HepG2 (cell line): Measurements from ENCODE around the gene NUTF2. TPM values are rescaled to one million over a fixed set of nuclear protein-coding genes. Genes with fewer than 3 reads are reported as not detected.

Experiments used
- ATF1 ChIP-seq: IDR thresholded peaks from 2 replicates; pipeline ENCODE4 v1.6.1; 2016; ENCODE audit warnings: mild to moderate bottlenecking, control low read depth
- DMTF1 ChIP-seq: sonication (generic); formaldehyde crosslinking; IDR thresholded peaks from 2 replicates; pipeline ENCODE4 v1.4.0; 2020; ENCODE audit warnings: mild to moderate bottlenecking, missing genetic modification reagents
- HDAC6 ChIP-seq: fragments of 200-600 bp; sonication (generic); IDR thresholded peaks from 2 replicates; pipeline ENCODE4 v1.7.0; 2017; ENCODE audit warnings: mild to moderate bottlenecking, antibody characterized with exemption, low read length, low read depth
- IKZF4 ChIP-seq: sonication (generic); formaldehyde crosslinking; IDR thresholded peaks from 2 replicates; pipeline ENCODE4 v1.5.1; 2020; ENCODE audit warnings: borderline replicate concordance, mild to moderate bottlenecking, low read depth, missing genetic modification reagents; ENCODE audit errors: not compliant biosample characterization
- MED1 ChIP-seq: sonication (generic); formaldehyde crosslinking; IDR thresholded peaks from 2 replicates; pipeline ENCODE4 v1.4.0; 2020; ENCODE audit warnings: missing genetic modification reagents
- MXD4 ChIP-seq: IDR thresholded peaks from 2 replicates; pipeline ENCODE4 v1.6.1; 2016; ENCODE audit warnings: mild to moderate bottlenecking, missing biosample characterization, missing genetic modification reagents
- NFYB ChIP-seq: sonication (generic); formaldehyde crosslinking; IDR thresholded peaks from 2 replicates; pipeline ENCODE4 v1.4.0; 2020; ENCODE audit warnings: missing genetic modification reagents
- SMAD1 ChIP-seq: sonication (generic); formaldehyde crosslinking; IDR thresholded peaks from 2 replicates; pipeline ENCODE4 v1.4.0; 2020; ENCODE audit warnings: missing genetic modification reagents, low read depth, mild to moderate bottlenecking, borderline replicate concordance
- SP2 ChIP-seq: sonication (generic); formaldehyde crosslinking; IDR thresholded peaks from 2 replicates; pipeline ENCODE4 v1.5.1; 2020; ENCODE audit warnings: mild to moderate bottlenecking, missing genetic modification reagents
- ZBTB39 ChIP-seq: sonication (generic); formaldehyde crosslinking; IDR thresholded peaks from 2 replicates; pipeline ENCODE4 v1.5.0; 2020; ENCODE audit warnings: missing genetic modification reagents
- ZNF567 ChIP-seq: sonication (generic); formaldehyde crosslinking; IDR thresholded peaks from 2 replicates; pipeline ENCODE4 v1.8.1; 2023; ENCODE audit warnings: mild to moderate bottlenecking, missing genetic modification reagents, borderline replicate concordance
- ZNF687 ChIP-seq: sonication (generic); formaldehyde crosslinking; IDR thresholded peaks from 2 replicates; pipeline ENCODE4 v1.5.1; 2020; ENCODE audit warnings: mild to moderate bottlenecking, missing genetic modification reagents, moderate library complexity
- polyA plus RNA-seq, 8 experiments: library from polyadenylated mRNA; depleted of rRNA in 3 of 8; stranded (reverse) in 7 of 8; unstranded in 1 of 8; fragments of >200 nt; fragmentation: Illumina TruSeq in 4 of 8; extraction: Trizol in 4 of 8; gene quantifications; 2 replicates each; pipeline versions ENCODE4 v1.2.1 to v1.2.3, GENCODE V29; 2011 to 2016; ENCODE audit warnings: low read depth in 4 of 8, missing spikeins in 1 of 8, mixed read lengths in 1 of 8; ENCODE audit not compliant: insufficient read depth in 1 of 8
- total RNA-seq, 5 experiments: library from RNA; depleted of rRNA; stranded (reverse); fragments of >200 nt; fragmentation: Illumina TruSeq; extraction: Trizol; gene quantifications; 2 replicates each; pipeline ENCODE4 v1.2.3, GENCODE V29; 2016; ENCODE audit warnings: low read depth in 1 of 5
- TF ChIP-seq, protein P1 (sequence below): sonication (generic); formaldehyde crosslinking; conservative IDR thresholded peaks from 2 replicates; pipeline ENCODE4 v1.4.0; 2020; ENCODE audit warnings: missing genetic modification reagents
- TF ChIP-seq, protein P2 (sequence below): fragments of 450-650 bp; IDR thresholded peaks from 2 replicates; pipeline ENCODE4 v1.6.1; 2017

The NUTF2 gene
- total and polyA plus RNA-seq, 2 of the 13 experiments (the other 11 are each of a cell fraction or from before 2014, with no cell fraction given), result 168 to 214 TPM

DNA sequence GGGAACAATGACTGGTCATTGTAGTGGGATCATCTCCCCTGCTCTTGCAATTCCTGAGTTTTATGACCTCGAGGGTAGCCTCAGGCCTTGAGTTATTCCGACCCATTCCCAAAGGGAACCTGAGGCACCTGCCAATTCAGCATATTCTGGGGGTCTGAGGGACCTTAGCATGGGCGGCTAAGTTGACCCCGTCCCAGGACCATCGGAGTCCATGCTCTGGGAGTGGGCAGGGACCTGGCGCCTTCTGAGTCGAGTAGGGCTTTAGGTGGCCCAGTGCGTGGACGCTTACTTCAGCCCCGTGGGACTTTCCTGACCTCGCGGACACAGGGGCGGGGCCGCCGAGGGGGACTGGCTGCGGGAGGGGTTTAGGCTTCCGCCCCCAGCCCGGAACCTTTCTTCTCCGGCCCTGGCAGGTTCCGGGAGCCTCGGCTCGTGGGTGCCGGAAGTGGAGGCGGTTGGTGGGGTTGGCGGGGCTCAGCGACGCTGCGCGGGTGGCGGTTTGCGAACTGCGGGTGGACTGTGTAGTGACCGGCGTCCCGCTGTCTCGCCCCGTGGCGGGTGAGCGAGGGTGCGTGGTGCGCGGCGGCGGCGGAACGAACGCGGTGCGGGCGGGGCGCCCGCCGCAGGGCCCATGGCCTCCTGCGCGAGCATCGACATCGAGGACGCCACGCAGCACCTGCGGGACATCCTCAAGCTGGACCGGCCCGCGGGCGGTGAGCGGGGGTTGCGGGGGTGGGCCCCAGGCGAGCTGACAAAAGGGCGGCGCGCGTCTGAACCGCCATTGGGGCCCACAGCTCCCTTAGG lies 26.1 kb downstream of the NUTF2 start, which contains the start of gene EDC4 (continued):
- peak; percentile 97 for TF ChIP-seq ZNF687 (CRISPR knock-in tag)
- TF ChIP-seq MED1 (CRISPR knock-in tag), result peak; percentile 78; the same call in 1 of the 2 replicates
- TF ChIP-seq, protein P1, sequence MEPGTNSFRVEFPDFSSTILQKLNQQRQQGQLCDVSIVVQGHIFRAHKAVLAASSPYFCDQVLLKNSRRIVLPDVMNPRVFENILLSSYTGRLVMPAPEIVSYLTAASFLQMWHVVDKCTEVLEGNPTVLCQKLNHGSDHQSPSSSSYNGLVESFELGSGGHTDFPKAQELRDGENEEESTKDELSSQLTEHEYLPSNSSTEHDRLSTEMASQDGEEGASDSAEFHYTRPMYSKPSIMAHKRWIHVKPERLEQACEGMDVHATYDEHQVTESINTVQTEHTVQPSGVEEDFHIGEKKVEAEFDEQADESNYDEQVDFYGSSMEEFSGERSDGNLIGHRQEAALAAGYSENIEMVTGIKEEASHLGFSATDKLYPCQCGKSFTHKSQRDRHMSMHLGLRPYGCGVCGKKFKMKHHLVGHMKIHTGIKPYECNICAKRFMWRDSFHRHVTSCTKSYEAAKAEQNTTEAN (CRISPR knock-in tag), result peak; percentile 77
- TF ChIP-seq IKZF4 (CRISPR knock-in tag), result peak; percentile 76
- TF ChIP-seq, protein P2, sequence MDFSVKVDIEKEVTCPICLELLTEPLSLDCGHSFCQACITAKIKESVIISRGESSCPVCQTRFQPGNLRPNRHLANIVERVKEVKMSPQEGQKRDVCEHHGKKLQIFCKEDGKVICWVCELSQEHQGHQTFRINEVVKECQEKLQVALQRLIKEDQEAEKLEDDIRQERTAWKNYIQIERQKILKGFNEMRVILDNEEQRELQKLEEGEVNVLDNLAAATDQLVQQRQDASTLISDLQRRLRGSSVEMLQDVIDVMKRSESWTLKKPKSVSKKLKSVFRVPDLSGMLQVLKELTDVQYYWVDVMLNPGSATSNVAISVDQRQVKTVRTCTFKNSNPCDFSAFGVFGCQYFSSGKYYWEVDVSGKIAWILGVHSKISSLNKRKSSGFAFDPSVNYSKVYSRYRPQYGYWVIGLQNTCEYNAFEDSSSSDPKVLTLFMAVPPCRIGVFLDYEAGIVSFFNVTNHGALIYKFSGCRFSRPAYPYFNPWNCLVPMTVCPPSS, result no peak
- peak; percentile 83; the same call in 1 of the 2 replicates for TF ChIP-seq ZBTB39 (CRISPR knock-in tag)
- TF ChIP-seq NFYB, result no peak
- 0 out of 2 replicates have a peak, but pooled peaks have one; percentile 73 for TF ChIP-seq DMTF1 (CRISPR knock-in tag)
- TF ChIP-seq ATF1, result no peak
- TF ChIP-seq HDAC6, result no peak
- TF ChIP-seq MXD4 (CRISPR knock-in tag), result peak; percentile 69; the same call in 1 of the 2 replicates
- peak; percentile 93; the same call in 1 of the 2 replicates for TF ChIP-seq SMAD1 (CRISPR knock-in tag)
- peak; percentile 45 for TF ChIP-seq SP2 (CRISPR knock-in tag)
- TF ChIP-seq ZNF567 (CRISPR knock-in tag), result 0 out of 2 replicates have a peak, but pooled peaks have one; percentile 47
